ENCODE data around the gene C3orf18.

Gene C3orf18

DNA sequence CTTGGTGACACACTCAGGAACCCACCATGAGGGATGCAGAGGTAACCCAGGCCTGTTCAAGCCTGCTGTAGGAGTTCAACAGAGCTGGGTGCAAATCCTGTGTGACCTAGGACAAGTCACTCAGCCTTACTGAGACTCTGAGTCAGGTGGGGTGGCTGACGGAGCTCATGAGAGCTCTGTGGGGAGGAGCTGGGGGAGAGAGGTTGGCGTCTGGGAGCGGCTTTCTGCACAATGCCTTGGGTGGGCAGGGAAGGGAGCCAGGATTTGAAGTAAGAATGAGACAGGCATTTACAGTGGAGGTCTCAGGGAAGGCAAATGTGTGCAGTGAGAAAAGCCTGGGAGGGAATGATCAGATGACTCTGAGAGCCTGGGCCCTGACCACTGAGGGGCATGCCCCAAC lies 18.3 kb downstream of the C3orf18 start:
- DNase-seq, result no peak

DNA sequence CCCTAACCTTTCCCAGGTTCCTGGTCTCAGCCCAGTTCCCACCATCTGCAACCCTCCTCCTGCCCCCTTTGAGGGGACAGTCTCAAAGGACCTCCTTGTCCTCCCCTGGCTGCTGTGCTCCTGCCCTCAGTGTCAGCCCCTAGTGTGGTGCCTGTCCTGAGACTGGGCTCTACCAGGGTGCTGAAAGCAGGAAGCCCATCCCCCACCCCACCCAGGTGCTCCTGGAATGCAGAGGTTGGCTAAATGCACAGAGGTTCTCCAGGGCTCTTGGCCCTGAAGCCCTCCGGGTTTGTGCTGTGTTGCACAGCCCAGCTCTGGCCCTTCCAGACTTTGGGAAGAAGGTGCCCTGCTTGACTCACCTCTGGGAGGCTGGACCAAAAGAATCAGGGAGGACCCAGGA lies 21.8 kb downstream of the C3orf18 start:
- DNase-seq, result no peak

DNA sequence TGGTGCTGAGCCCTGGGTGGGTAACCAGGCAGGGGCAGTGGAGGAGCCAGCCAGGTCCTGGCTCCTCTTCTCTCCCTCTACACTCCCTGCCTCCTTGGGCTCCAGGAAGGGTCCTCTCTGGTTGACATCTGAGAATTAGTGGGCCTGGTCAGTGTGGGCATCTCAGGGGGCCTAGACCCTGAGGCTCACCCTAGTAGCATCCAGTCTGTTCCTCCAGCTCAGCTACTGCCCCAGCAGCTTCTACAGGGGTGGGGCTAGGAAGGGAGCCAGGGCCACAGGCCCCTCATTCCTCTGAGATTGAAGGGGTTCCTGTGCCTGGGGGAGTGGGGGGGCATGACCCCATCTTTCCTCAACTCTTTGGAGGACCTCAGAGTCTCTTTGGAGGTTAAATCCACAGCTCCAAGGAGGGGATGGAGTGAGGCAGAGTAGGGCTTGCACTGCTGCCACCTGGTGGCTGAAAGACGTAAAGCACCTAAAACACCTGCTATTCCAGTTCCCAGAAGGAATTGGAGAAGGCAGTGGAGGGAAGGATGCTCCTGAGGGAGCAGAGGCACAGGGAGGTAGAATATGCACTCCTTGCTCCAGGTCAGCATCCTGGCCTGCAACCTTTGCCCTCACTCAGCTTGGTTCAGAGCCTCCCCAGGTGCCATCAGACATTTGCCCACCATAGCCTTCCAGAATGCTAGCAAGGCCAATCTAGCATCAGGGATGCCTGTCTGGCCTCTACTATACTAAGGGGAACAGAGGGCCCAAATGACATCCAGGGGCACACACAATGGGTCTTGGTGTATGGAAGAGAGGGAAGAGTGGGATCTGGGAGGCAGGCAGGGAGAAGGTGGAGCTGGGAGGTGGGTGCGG lies 25.1 kb downstream of the C3orf18 start:
- DNase-seq, result peak; percentile 60

DNA sequence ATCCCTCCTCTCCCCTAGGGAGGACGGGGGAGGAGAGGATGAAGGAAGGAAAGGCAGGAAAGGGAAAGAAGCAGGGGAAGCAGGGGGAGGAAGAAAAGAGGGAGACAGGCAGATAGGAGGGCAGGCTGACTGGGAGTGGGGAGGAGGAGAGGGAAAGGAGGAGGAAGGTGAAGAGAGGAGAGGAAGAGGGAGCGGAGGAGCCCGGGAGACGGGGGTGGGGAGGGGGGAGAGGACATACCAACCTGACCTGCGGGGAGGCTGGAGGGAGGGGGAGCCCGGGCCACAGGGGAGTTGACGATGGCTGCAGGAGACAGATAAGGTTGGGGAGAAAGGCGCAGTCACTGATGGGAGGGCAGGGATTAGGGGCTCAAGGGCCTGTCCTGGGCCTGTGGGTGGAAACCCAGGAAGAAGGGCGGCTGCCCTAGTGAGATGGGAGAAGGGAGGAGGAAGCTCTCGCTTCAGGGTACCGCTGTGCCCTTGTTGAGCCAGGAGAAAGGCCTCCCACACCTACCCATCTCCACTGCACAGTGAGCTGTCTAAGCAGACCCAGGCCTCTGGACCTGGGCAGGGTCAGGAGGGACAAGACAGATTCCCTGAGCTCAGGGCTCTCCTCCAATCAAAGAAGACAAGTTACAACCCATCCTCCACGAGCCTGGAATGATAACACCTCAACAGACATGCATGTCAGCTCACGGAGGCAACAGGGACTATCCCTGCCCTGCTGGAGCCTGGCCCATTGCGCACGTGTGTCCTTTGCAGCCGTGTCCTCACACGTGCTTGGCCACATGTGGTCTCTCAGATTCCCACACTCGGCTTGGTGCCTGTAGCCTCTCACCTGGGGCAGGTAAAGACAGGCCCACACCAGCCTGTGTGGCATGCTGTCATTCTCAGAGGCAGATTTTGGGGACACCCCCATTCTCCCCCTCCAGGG lies 27.9 kb downstream of the C3orf18 start:
- no peak for DNase-seq

DNA sequence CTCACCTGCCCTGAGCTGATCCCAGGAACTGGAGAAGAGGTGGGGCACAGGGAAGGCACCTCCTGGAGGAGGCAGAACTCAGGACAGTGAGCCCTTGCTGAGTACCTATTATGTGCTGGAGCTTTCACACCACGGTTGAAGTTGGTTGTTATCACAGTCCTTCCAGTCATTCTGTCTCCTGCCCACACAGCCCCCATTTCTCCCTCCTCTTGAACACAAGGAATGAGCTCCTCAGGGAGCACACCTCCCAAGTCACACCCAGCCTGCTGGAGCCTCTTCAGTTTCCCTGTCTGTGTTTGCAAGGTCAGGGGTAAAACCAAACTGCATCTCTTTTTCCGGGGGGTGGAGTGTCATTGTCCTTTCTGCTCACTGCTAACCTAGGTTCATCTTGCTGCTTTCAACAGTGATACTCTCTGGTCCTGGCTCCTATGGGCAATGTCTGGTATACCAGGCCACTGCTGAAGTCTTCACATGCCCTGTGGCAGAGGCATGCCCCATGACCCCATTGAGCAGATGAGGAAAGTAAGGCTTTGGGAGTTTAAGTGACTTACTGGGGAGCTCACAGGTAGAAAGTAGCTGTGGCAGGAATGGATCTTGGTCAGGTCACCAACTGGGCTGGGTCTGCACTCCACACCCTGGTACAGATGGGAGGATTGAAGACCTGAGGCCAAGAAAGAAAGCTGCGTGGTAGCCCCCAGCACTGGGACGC lies 30.0 kb downstream of the C3orf18 start:
- no peak for DNase-seq

DNA sequence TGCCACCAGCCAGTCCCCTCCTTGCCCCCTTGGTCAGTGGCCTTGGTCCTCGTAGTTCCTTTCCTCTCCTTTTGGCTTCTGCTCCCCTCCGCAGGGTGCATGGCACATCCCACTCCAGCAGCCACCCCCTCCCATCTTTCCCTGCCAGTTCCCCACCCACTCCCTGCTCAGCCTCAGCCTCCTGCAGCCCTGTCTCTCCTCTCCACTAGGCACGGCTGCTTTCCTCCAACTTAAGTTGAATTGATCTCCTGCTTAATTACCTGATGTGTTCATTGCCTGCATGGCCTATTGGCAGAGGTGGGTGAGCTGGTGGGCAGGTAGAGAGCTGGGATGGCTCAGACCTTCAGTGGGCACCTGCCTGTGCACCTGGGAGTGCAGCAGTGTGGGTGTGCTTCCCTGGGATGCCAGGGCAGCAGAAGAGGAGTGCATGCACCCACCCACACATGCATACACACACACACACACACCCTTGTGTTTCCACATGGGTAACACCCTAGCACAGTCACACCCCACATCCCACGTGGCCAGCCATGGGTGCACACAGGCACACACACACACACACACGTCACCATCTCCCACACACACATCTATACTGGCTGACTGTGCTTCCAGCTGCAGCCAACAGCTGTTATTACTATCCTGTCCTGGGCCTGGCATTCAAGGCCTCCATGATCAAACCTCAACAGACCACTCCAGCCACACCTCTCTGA lies 30.9 kb downstream of the C3orf18 start:
- DNase-seq, result no peak

DNA sequence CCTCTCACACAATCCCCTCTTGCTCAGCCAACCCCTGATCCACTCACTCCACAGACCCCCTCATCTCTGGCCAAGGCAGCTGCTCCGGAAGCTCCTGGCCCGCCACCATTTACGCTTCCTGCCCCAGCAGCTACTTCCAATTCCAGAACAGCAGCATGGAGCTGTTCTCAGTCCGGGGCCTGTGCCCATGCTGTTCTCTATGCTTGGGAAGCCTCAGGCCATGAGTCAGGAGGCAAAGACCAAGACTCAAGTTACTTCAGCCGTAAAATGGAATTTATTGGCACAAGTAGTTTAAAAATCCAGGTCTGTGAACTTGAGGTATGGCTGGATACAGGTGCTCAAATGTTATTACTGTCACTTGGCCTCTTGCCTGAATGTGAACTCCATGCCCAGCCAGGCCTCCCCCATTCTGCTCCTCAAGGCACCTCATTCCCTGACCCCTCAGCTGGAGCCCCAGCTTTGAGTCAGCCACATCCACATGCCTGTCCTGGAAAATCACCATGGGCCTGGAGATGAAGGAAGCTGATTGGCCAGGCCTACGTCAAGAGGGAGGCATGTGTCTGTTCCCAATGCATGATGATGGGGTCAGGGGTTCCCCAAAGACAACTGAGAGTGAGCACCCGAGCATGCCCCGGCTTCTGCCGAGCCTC lies 32.7 kb downstream of the C3orf18 start:
- no peak for DNase-seq

DNA sequence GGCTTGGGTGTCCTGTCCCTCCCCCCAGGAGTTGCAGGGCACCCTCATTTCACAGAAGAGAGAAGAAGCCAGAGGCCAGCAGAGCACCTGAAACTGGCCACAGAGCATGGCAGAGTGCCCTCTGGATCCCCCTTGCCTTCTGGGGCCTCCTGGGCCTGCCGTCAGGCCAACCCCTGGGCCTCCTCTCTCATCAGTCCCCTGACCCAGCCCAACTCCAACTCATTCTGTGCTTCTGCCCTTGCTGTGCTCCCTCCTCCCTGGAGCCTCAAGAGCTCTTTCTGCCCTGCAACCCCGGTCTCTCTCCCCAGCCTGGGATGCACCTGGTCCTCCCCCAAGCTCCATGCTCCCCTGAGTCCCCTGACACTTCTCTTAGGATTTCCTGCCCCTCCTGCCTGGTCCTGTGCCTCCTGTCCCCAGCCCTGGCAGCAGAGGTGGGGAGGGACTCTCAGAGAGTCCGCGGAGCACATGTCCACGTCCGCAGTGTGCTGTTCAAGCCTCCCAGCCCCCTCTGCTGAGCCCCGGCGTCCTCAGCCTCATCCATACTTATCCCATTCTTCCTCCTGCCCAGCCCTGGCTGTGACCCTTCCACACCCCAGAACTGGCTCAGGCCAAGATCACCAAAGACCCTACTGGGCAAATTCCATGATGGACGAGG lies 33.6 kb downstream of the C3orf18 start:
- no peak for DNase-seq

DNA sequence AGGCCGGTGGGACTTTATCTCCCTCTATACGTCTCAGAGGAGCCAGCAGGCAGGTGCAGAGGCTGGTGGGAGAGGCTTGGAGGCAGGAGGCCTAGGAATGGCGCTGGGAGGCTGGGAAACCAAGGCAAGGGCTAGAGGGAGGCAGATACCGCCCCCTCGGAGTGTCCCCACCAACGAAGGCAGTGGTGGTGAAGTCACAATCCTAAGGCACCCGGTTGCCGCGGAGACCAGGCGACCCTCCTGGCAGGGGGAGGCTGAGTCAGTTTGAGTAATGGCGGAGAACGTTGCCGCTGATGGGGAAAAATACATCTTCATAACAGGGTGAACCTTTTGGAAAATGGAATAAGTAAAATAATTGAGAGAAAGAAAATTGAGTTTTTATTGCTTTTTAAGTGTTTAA lies 34.2 kb downstream of the C3orf18 start:
- DNase-seq, result no peak

DNA sequence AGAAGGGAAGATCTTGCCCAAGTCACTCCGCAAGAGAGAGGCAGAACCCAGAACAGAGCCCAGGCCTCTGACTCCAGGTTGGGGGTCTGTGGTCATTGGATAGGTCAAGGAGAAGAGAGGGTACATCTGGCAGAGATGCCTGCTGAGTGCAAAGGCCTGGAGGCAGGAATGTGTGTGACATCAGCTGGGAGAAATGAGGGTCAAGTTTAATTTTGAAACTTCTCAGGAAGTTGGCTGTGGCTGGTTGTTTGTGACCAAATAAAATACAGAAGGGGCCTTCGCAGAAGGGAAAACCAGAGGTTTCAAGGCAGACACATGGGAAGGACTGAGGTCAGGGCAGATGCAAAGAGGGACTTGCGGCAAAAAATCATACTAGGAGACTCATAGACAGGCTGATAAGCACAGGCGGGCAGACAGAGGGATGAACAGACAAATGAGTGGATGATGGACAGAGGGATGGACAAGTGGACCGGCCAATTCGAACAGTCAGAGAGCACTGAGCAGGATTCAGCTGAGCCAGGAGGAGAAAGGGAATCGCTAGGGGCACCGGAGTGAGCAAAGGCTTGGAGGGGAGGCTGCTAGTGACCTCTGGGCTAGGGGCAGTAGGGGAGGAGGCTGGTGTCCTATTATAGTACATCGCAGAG lies 35.4 kb downstream of the C3orf18 start:
- DNase-seq, result no peak

DNA sequence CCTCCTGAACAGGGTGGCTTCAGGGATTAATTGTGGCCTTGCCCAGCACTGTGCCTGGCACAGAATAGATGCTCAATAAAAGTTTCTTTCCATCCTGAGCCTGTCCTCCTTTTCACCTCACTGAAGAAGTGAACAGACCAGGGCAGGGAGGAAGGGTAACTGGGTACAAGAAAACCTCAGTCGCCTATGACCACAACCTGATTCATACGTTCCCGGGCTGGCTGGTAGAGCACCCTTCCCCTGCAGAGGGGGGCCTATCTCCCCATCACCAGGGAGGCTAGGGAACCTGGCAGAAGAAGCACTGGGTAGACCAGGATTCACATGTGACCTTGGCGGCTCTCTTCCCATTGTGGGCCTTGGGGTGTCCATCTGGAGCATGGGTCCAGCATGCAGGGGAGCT lies 36.3 kb downstream of the C3orf18 start:
- DNase-seq, result no peak

DNA sequence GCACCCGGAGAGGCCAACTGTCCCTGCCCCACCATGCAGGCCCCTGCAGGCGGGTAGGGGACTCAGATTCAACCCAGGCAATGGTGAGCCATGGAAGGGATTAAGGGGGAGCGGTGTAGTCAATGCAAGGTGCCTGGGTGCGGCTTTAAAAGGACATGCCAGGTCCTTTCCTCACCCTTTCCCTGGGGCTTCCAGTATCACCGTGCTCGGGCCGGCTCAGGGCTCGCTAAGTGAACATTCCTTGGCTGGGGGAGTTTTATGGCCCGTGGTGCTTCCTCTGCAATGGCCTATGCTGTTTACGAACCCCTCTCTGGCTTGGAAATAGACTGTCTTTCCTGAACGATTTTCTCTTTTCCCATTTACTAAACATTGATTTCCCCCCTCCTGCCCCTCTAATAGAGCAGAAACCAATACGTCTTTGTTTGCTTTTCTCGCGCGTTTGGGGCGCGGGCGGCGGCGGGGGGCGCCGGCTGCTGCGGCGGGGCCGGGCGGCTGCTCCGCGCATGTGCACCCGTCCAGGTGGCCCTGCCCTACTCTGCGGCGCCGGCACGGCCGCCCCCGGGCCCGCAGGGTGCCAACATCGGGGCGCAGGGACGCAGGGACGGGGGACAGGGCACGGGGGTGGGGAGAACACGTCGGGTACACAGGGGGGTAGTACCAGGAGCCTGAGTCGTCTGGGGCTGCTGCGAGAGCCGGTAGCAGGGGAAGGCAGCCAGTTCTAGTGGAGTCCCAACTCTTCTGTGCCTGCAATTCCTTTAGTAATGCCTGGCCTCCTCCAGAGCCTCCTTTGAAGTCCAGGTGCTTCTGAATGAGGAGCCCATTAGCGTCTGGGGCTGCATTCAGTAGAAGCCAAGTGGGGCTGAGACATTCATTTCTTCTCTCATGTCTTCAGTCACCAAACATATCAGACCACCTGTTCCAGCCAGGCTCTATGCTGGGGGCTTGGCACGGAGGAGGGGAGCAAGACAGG lies 37.3 kb downstream of the C3orf18 start:
- no peak for DNase-seq

DNA sequence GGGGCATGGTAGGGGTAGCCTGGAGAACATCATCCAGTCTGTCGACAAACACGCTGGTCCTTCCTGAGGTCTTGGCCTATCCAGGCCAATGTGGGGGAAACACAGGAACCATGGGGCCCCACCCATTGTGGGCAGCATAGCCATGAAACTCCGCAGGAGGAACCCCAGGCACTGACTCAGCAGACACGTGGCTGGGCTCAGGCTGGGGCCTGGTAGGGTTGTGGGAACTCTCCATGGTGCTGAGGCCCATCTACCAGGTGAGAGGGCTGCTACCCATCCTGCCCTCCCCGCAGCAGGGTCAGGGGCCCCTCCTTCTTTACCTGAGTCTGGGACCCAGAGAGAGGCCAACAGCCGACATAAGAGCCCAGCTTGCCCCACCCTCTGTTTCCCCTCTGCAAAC lies 41.6 kb downstream of the C3orf18 start:
- peak; percentile 16 for DNase-seq

DNA sequence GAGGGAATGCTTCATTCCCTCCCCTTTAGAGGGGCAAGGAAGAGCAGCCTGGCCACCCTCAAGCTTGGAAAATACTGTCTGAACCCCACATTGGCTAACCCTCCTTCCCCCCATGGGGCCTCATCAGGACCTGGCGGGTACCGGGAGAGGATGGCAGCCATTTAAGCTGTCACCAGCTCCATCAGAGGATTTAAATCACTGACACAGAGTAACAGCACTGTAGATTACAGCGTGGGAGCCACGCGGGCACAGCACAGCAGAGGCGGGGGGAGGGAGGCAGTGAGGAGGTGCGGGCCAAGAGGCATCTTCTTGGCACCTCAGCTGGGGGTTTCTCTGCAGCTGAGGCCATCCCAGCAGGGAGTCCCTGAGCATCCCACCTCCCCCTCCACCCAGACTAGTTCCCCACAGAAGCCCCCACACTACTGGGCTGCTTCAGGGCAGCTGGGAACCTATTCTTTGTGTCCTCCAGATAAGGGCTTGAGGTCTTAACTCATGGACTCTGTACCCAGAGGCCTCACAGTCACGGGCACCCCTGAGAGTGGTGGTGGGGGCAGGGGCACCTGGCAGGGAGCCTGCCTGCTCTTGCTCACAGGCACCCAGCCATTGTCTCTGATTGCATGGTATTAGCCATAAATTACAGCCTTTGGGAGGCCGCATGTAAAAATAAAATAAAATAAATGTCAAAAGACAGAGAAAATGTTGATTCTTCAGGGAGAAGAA lies 42.2 kb downstream of the C3orf18 start:
- DNase-seq, result no peak

DNA sequence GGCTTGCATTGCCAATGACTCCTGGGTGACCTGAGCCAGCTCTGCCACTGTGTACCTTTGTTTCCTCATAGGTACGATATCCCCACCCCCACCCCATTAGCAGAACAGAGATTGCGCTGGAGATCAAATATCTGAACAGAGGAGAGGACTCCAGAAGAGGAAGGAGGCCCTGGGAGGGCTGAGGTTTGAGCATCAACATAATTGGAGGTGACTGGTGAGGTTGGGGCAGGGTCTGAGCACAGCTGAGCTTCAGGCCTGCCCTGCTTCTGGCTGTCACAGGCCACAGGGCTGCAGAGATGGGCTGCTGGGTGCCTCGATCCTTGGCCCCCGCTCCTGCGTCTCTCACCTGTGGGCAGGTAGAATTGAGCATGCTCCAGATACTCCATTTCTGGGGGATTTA lies 42.8 kb downstream of the C3orf18 start:
- DNase-seq, result no peak

DNA sequence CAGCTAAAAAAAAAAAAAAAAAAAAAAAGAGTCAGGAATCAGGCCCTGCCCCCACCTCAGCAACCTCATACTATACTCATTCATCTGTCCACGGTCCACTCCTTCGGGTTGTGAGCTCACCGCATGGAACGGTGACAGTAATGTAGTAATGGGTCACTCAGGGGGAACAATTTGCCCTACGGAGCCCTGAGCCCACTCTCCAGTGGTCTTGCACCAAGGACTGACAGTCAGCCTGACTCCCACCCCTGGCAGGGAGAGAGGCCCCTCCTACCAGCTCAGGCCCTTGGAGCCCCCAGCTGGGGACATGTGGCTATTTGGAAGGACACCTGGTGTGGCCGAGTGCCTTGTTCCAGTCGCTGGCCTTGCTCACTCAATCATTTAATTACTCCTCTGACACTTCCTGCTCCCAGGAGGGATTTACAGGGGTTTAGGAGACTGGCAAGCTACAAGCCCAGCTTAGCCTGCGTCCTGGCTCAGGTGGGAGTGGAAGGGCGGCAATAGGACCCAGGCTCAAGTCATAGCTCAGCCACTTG lies 44.2 kb downstream of the C3orf18 start:
- DNase-seq, result no peak

DNA sequence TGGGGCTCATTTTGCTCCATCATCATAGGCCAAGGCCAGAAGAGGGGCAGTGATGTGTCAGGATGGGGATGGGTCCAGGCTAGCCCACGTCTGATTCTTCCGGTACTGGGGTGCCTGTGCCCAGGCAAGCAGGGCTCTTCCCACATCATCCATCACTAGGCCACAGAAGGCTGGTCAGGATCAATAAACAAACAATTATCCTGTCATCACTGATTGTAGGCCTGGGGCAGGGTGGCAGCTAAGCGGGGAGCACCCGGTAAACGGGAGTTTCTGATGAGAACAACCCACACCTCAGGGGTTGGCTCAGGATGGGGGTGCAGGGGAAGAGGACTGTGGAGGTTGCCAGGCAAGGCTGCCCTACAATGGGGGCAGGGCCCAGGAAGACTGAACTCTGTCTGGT lies 46.0 kb downstream of the C3orf18 start:
- DNase-seq, result no peak

DNA sequence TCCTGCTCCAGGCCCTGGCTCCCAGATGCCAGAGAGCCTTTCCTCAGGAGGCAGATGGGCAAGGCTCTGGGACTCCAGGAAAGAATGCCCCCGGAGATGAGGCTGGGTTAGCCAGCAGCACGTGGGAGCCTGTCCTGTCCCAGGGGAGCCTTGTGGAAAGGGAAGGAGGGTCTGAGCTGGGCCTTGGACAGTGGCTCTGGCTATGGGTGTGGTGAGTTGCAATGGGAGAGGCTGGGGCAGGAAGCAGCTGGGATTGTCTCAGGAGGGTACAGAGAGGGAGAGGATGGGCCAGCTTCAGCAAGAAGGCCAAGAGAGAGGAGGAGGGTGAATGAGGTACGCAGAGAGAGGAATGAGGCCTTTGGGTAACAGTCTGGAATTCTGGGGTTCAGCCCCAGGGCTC lies 46.7 kb downstream of the C3orf18 start:
- DNase-seq, result no peak

Measured in T-helper 9 cell (primary cell).